Caco-2 (cell line): ENCODE data around the gene CAPN2. TPM values are rescaled to one million over a fixed set of nuclear protein-coding genes. Genes with fewer than 3 reads are reported as not detected.
A peak's percentile ranks its signal among the peaks of the same experiment; 100 is the strongest.
"Not testable (repeated sequence)": the region's sequence is repeated elsewhere in the genome, so short reads cannot be mapped to it uniquely, and the experiment has no call there.

Experiments
- BruUV-seq: library from RNA; stranded (reverse); fragments of 400-500 nt; replicated peaks from 2 replicates; lab custom pipeline; 2021; lab: Mats Ljungman, UMichigan
- CTCF ChIA-PET: fragments of 300-600 bp; sonication (Branson Sonifier 250); formaldehyde crosslinking; loops from one replicate; lab custom pipeline; 2022; ENCODE audit warnings: antibody characterized with exemption; lab: Charles Lee
- POLR2A ChIA-PET: fragments of 300-600 bp; sonication (Branson Sonifier 250); formaldehyde crosslinking; loops from one replicate; lab custom pipeline; 2022; ENCODE audit warnings: antibody characterized with exemption; lab: Charles Lee
- DNase-seq, 2 experiments: peaks; one replicate each; pipeline versions ENCODE4 v3.0.0 to v3.0.0-alpha.2; 2020 to 2022
- H3K27me3 ChIP-seq: replicated peaks from 2 replicates; pipeline ENCODE4 v1.6.0; 2011; ENCODE audit warnings: low read length; ENCODE audit not compliant: control insufficient read depth, insufficient read depth
- H3K36me3 ChIP-seq: 2 replicates; pipeline ENCODE4 v1.5.1; 2011; ENCODE audit warnings: low read length; ENCODE audit not compliant: control insufficient read depth, insufficient read depth
- H3K4me1 ChIP-seq: fragments of 250-450 bp; sonication (Bioruptor Pico); 2 replicates; pipeline ENCODE4 v1.5.1; 2020; ENCODE audit warnings: mild to moderate bottlenecking
- H3K4me3 ChIP-seq: 2 replicates; pipeline ENCODE4 v1.5.1; 2011; ENCODE audit warnings: low read depth, mild to moderate bottlenecking, control low read depth, low read length
- H3K9me3 ChIP-seq: fragments of 250-450 bp; sonication (Bioruptor Pico); 2 replicates; pipeline ENCODE4 v1.5.1; 2020; ENCODE audit warnings: mild to moderate bottlenecking, moderate library complexity
- H3K27ac Mint-ChIP-seq: one replicate; pipeline ENCODE4 v1.8.0; 2022; ENCODE audit warnings: mixed read lengths; ENCODE audit not compliant: unreplicated experiment
- H3K27me3 Mint-ChIP-seq: one replicate; pipeline ENCODE4 v1.8.0; 2022; ENCODE audit warnings: mixed read lengths; ENCODE audit not compliant: insufficient read depth, unreplicated experiment
- H3K36me3 Mint-ChIP-seq: one replicate; pipeline ENCODE4 v1.8.0; 2022; ENCODE audit warnings: mild to moderate bottlenecking, mixed read lengths; ENCODE audit not compliant: insufficient read depth, unreplicated experiment
- H3K4me1 Mint-ChIP-seq: one replicate; pipeline ENCODE4 v1.8.0; 2022; ENCODE audit warnings: low read depth, mixed read lengths; ENCODE audit not compliant: unreplicated experiment
- H3K4me3 Mint-ChIP-seq: one replicate; pipeline ENCODE4 v1.8.0; 2022; ENCODE audit warnings: mild to moderate bottlenecking, moderate library complexity, mixed read lengths; ENCODE audit not compliant: unreplicated experiment
- H3K9me3 Mint-ChIP-seq: one replicate; pipeline ENCODE4 v1.8.0; 2022; ENCODE audit warnings: mixed read lengths; ENCODE audit not compliant: unreplicated experiment
- intact Hi-C: fragments of 100-400 bp; cut with micrococcal nuclease; formaldehyde crosslinking; loops from one replicate; pipeline ENCODE4 v1.10.0; 2022; ENCODE audit not compliant: unreplicated experiment
- total RNA-seq: library from RNA; stranded (reverse); gene quantifications from 2 replicates; pipeline ENCODE4 v1.2.3, GENCODE V29; 2022
- TF ChIP-seq, protein P1 (sequence below), 2 experiments: fragments of 200-600 bp in 1 of 2; IDR thresholded peaks; 1 replicate in 1 of 2; 2 replicates in 1 of 2; pipeline versions ENCODE4 v1.5.1 to v1.8.0; 2011 to 2022; ENCODE audit warnings: antibody characterized with exemption in 1 of 2, control low read depth in 1 of 2, inconsistent platforms in 1 of 2, low read depth in 1 of 2, low read length in 1 of 2, mild to moderate bottlenecking in 1 of 2, moderate library complexity in 1 of 2; ENCODE audit not compliant: insufficient read depth in 1 of 2, severe bottlenecking in 1 of 2, unreplicated experiment in 1 of 2

The CAPN2 gene
- total RNA-seq, 1 experiment from 2014 or later: 157 TPM

- H3K4me1 Mint-ChIP-seq: peaks cover 36% of the 10 kb centered on the region
Observed at GRCh38 chr1:223737342-223737741, 25.0 kb downstream of the CAPN2 start.

GRCh38 chr1:223738465-223739365 is 26.4 kb downstream of the CAPN2 start:
- peaks cover 53% of the 10 kb centered on the region for H3K4me1 ChIP-seq
- no peaks in the 10 kb centered on the region for H3K9me3 ChIP-seq
- BruUV-seq: TSS peak; percentile 45
- Mint-ChIP-seq H3K27me3 (no peaks in the 10 kb centered on the region), H3K4me3 (no peak overlapping the region), H3K27ac (peak overlapping the region; percentile 95), H3K4me1 (peaks cover 30% of the 10 kb centered on the region), H3K36me3 (peaks cover 56% of the 10 kb centered on the region), H3K9me3 (no peaks in the 10 kb centered on the region)
- CTCF ChIA-PET: interaction anchor here (0.5 to 1.3 kb wide), 6 partner anchors 11 to 592 kb away, joined by 3 to 4 read pairs (median 3); no protein-coding TSS in a partner anchor
- no peaks in the 10 kb centered on the region for H3K27me3 ChIP-seq
- POLR2A ChIA-PET: interaction anchor here (1.6 to 2.4 kb wide), 2 partner anchors 18 to 20 kb away, joined by 6 to 7 read pairs; no protein-coding TSS in a partner anchor
- peaks cover 1% of the 10 kb centered on the region; the same call in 1 of the 2 replicates for H3K36me3 ChIP-seq
- DNase-seq: peak; percentile 64 to 67
- no peak overlapping the region for H3K4me3 ChIP-seq
- TF ChIP-seq, protein P1, sequence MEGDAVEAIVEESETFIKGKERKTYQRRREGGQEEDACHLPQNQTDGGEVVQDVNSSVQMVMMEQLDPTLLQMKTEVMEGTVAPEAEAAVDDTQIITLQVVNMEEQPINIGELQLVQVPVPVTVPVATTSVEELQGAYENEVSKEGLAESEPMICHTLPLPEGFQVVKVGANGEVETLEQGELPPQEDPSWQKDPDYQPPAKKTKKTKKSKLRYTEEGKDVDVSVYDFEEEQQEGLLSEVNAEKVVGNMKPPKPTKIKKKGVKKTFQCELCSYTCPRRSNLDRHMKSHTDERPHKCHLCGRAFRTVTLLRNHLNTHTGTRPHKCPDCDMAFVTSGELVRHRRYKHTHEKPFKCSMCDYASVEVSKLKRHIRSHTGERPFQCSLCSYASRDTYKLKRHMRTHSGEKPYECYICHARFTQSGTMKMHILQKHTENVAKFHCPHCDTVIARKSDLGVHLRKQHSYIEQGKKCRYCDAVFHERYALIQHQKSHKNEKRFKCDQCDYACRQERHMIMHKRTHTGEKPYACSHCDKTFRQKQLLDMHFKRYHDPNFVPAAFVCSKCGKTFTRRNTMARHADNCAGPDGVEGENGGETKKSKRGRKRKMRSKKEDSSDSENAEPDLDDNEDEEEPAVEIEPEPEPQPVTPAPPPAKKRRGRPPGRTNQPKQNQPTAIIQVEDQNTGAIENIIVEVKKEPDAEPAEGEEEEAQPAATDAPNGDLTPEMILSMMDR (IDR thresholded peaks at IDR 0.05; ENCODE audit: insufficient read depth in 1 of 2, low read depth in 1 of 2, low read length in 1 of 2, severe bottlenecking in 1 of 2, unreplicated experiment in 1 of 2): no peak
- intact Hi-C loops: loop anchor here (1.0 kb wide), 1 partner anchor 19 kb away; no protein-coding TSS in a partner anchor

More at GRCh38 chr1:223737342-223737741, 25.0 kb downstream of the CAPN2 start:
- DNase-seq: peak in 1 of 2 experiments; percentile 28
- ChIA-PET CTCF (interaction anchor here (0.8 kb wide), 1 partner anchor 18 kb away, joined by 3 read pairs; no protein-coding TSS in a partner anchor), POLR2A (interaction anchor here (1.6 to 2.4 kb wide), 2 partner anchors 17 to 19 kb away, joined by 6 to 7 read pairs; no protein-coding TSS in a partner anchor)
- Histone ChIP-seq H3K4me3 (no peak overlapping the region), H3K27me3 (no peaks in the 10 kb centered on the region), H3K9me3 (no peaks in the 10 kb centered on the region), H3K4me1 (peaks cover 62% of the 10 kb centered on the region), H3K36me3 (peaks cover 1% of the 10 kb centered on the region; the same call in 1 of the 2 replicates)
- H3K9me3 Mint-ChIP-seq: no peaks in the 10 kb centered on the region
- peaks cover 43% of the 10 kb centered on the region for H3K36me3 Mint-ChIP-seq
- intact Hi-C loops: no loop called here
- BruUV-seq: no TSS peak
- H3K27ac Mint-ChIP-seq: peak overlapping the region; percentile 30
- no peaks in the 10 kb centered on the region for H3K27me3 Mint-ChIP-seq
- TF ChIP-seq, protein P1 (IDR thresholded peaks at IDR 0.05; ENCODE audit: insufficient read depth in 1 of 2, low read depth in 1 of 2, low read length in 1 of 2, severe bottlenecking in 1 of 2, unreplicated experiment in 1 of 2): no peak
- no peak overlapping the region for H3K4me3 Mint-ChIP-seq

DNA sequence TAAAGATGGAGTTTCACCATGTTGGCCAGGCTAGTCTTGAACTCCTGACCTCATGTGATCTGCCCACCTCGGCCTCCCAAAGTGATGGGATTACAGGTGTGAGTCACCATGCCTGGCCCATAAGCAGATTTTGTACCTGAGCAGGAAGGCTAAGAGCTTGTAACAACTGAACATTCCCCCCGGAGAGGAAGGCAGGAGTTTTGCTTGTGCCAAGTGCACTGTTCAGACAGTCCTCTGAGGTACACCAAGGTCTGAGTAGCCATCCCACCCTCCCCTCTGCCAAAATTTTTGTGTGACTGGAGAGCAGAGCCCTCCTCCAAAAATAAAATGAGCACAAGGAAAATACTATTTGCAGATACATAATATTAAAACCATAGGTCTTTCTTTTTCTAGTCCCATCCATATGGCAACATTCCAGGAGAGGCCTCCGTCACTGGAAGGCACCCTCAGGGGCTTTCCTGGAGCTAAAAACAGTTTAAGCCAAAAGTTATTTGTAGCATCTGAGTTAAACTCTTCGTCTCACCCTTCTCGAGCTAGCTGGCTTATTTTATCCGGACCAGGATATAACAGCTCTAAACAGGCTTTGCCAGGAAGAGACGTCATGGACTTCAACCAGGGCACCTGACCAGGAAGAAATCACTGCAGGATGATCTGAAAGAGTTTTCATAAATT is 27.2 kb downstream of the CAPN2 start:
- BruUV-seq: TSS peak; percentile 97
- peak overlapping the region; percentile 95 for H3K27ac Mint-ChIP-seq
- no peaks in the 10 kb centered on the region for H3K9me3 ChIP-seq
- ChIA-PET CTCF (interaction anchor here (0.6 to 1.3 kb wide), 3 partner anchors 20 to 37 kb away, joined by 3 to 4 read pairs (median 4); no protein-coding TSS in a partner anchor), POLR2A (interaction anchor here (2.4 kb wide), 1 partner anchor 21 kb away, joined by 6 read pairs; no protein-coding TSS in a partner anchor)
- no peaks in the 10 kb centered on the region for H3K27me3 ChIP-seq
- DNase-seq: no peak
- peaks cover 30% of the 10 kb centered on the region for H3K4me1 Mint-ChIP-seq
- intact Hi-C loops: no loop called here
- TF ChIP-seq, protein P1 (IDR thresholded peaks at IDR 0.05; ENCODE audit: insufficient read depth in 1 of 2, low read depth in 1 of 2, low read length in 1 of 2, severe bottlenecking in 1 of 2, unreplicated experiment in 1 of 2): no peak
- no peaks in the 10 kb centered on the region for H3K9me3 Mint-ChIP-seq
- H3K4me3 Mint-ChIP-seq: no peak overlapping the region
- H3K27me3 Mint-ChIP-seq: no peaks in the 10 kb centered on the region
- H3K36me3 Mint-ChIP-seq: peaks cover 58% of the 10 kb centered on the region
- H3K36me3 ChIP-seq: peaks cover 4% of the 10 kb centered on the region; the same call in 1 of the 2 replicates
- no peak overlapping the region for H3K4me3 ChIP-seq
- peaks cover 53% of the 10 kb centered on the region for H3K4me1 ChIP-seq

DNA sequence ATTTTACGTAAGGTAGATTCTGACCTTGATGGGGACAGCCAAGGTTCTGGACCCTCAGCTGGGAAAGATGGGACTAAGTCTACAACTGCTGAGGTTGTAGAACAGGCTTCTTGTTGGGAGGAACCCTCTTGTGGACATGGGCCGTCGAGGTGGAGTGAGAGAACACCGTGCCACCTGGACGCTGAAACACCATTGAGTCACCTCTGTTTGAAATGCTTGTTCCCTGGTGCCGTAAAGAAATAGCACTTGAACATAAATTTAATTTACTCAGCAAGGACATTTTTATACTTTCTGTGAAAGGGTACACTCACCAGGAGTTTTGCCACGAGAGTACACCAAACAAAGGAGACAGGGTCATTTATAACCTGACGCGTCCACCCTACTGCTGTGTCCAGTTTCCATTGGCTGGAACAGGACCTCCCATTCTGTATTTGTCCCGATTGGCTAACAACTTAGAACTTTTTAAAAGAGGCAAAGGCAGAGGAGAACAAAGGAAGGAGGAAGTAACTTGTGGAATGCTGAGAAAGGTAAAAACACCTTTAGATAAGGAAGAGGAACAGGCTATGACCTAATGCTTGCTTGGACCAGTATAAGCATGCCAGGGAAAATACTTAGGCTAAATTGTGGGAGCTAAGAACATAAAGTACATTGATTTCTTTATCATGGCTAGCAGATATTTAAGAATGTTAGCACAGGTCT is 27.8 kb downstream of the CAPN2 start:
- H3K9me3 Mint-ChIP-seq, CTCF ChIA-PET, H3K27me3 ChIP-seq, H3K9me3 ChIP-seq, POLR2A ChIA-PET, intact Hi-C loops, DNase-seq, H3K27me3 Mint-ChIP-seq, H3K4me3 Mint-ChIP-seq, BruUV-seq, H3K36me3 ChIP-seq, H3K4me3 ChIP-seq: not testable (repeated sequence)
- H3K4me1 Mint-ChIP-seq: peaks cover 30% of the 10 kb centered on the region
- H3K4me1 ChIP-seq: peaks cover 53% of the 10 kb centered on the region
- peak overlapping the region; percentile 95 for H3K27ac Mint-ChIP-seq
- H3K36me3 Mint-ChIP-seq: peaks cover 60% of the 10 kb centered on the region
